Dendritic cell treated with granulocyte-macrophage colony-stimulating factor and Interleukin-4, amounts not matched to agents 40 ng/mL and 50 ng/mL, for 4 days (primary cell): ENCODE measurements around the gene OSCAR.

Experiments used
- H3K27ac Mint-ChIP-seq: one replicate; pipeline ENCODE4 v1.8.0; 2022; ENCODE audit warnings: mild to moderate bottlenecking, mixed read lengths
- H3K27me3 Mint-ChIP-seq: one replicate; pipeline ENCODE4 v1.8.0; 2022; ENCODE audit warnings: mild to moderate bottlenecking, mixed read lengths
- H3K36me3 Mint-ChIP-seq: one replicate; pipeline ENCODE4 v1.8.0; 2022; ENCODE audit warnings: low read depth, mixed read lengths
- H3K4me1 Mint-ChIP-seq: one replicate; pipeline ENCODE4 v1.8.0; 2022; ENCODE audit warnings: low read depth, mixed read lengths
- H3K4me3 Mint-ChIP-seq: one replicate; pipeline ENCODE4 v1.8.0; 2022; ENCODE audit warnings: mild to moderate bottlenecking, moderate library complexity, mixed read lengths
- H3K9me3 Mint-ChIP-seq: one replicate; pipeline ENCODE4 v1.8.0; 2022; ENCODE audit warnings: mixed read lengths
- intact Hi-C: fragments of 100-400 bp; cut with micrococcal nuclease; formaldehyde crosslinking; loops from one replicate; pipeline ENCODE4 v1.15.0; 2022

Gene OSCAR, protein sequence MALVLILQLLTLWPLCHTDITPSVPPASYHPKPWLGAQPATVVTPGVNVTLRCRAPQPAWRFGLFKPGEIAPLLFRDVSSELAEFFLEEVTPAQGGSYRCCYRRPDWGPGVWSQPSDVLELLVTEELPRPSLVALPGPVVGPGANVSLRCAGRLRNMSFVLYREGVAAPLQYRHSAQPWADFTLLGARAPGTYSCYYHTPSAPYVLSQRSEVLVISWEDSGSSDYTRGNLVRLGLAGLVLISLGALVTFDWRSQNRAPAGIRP

DNA sequence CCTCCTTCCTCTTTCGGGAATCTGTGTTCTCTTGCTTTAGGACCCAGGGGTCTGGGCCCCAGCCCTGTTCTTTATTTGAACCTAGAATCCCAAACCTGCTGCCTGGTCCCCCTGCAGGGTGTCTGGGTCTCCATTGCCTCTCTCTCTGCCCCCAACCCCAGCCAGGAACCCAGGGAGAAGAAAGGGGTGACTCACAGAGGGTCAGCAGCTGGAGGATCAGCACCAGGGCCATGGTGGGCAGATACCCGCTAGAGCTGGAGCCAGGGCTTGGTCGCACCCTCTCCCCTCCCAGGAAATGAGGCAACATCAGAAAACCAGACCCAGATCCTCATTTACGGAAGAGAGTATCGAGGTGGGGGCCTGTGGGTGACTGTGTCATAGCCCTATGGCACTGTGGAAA, at the start of gene OSCAR:
TSS of gene OSCAR (minus strand) at position 243 of the 400 bp plus-strand sequence. CDS start at position 232, 11 bp downstream.
- peaks cover 73% of the 10 kb centered on the region for H3K4me1 Mint-ChIP-seq
- peak within 1 kb of the TSS; percentile 89 for H3K4me3 Mint-ChIP-seq

DNA sequence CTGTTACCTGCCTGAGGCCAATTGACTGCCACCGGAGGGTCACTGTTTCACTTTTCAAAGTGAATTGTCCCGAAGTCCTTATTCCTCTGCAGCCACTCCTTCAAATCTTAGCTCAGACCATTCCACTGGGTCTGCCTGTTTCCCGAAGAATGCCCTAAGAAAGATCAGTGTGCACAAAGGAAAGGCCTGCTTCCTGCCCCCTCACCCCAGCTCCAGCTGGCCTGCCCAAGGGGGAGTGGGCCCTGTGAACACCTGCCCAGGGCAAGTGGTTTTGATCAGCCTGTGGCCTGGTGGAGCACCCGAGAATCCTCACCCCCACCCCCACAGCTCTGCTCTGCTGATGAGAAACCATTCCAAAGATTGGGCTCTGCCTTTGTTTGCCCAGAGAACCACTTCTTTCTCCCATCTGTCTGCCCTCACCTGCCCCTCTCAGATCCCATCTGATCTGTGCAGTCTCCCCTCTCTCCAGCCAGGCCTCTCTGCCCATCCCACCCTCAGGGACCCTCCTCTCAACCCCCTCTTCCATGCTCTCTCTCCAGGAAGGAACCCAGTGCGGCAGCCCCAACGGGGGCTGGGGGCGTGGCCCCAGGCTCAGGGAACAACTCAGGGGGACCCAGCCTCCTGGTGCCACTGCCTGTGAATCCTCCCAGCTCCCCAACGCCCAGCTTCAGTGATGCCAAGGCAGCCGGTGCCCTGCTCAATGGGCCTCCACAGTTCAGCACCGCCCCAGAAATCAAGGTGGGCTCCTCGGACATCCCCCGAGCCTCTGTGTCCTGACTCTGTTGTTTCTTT, 48.6 kb upstream of the OSCAR start:
- Mint-ChIP-seq H3K4me3 (no peak overlapping the region), H3K36me3 (peaks cover 100% of the 10 kb centered on the region), H3K27me3 (no peaks in the 10 kb centered on the region), H3K9me3 (no peaks in the 10 kb centered on the region), H3K27ac (no peak overlapping the region), H3K4me1 (peaks cover 16% of the 10 kb centered on the region)
- intact Hi-C loops: no loop called here

More for the DNA sequence above, at the start of gene OSCAR:
- peak within 1 kb of the TSS; percentile 93 for H3K27ac Mint-ChIP-seq
- peaks cover 52% of the 10 kb centered on the region for H3K36me3 Mint-ChIP-seq
- intact Hi-C loops: no loop called here
- H3K27me3 Mint-ChIP-seq: no peaks in the 10 kb centered on the region
- no peaks in the 10 kb centered on the region for H3K9me3 Mint-ChIP-seq

DNA sequence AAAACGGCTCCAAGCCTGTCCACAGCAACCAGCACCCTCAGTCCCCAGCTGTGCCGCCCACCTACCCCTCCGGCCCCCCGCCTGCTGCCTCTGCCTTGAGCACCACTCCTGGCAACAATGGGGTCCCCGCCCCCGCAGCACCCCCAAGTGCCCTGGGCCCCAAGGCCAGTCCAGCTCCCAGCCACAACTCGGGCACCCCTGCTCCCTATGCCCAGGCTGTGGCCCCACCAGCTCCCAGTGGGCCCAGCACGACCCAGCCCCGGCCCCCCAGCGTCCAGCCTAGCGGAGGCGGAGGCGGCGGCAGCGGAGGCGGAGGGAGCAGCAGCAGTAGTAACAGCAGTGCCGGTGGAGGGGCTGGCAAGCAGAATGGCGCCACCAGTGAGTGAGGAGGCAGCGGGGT, 47.6 kb upstream of the OSCAR start:
- H3K4me3 Mint-ChIP-seq: no peak overlapping the region
- H3K36me3 Mint-ChIP-seq: peaks cover 100% of the 10 kb centered on the region
- H3K4me1 Mint-ChIP-seq: peaks cover 22% of the 10 kb centered on the region
- H3K27me3 Mint-ChIP-seq: no peaks in the 10 kb centered on the region
- intact Hi-C loops: no loop called here
- no peaks in the 10 kb centered on the region for H3K9me3 Mint-ChIP-seq
- no peak overlapping the region for H3K27ac Mint-ChIP-seq

DNA sequence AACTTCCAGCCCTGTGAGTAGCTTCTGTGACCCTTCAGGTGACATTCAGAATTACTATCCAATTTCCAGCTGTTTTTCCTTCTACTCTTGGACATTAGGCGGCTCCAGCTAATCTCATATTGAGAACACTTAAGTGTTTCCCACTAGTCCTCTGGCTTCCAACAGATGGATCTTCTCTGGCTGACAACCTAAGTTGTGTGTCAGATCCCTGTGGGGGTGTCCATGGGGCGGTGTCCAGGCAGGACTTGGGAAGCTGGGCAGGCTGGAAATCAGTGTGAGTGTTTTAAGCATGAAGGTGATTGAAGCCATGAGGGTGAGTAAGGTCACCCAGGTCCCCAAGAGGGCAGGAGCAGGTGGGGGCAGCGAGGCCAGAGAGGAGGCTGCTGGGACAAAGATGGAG, 47.1 kb upstream of the OSCAR start:
- peaks cover 100% of the 10 kb centered on the region for H3K36me3 Mint-ChIP-seq
- intact Hi-C loops: no loop called here

DNA sequence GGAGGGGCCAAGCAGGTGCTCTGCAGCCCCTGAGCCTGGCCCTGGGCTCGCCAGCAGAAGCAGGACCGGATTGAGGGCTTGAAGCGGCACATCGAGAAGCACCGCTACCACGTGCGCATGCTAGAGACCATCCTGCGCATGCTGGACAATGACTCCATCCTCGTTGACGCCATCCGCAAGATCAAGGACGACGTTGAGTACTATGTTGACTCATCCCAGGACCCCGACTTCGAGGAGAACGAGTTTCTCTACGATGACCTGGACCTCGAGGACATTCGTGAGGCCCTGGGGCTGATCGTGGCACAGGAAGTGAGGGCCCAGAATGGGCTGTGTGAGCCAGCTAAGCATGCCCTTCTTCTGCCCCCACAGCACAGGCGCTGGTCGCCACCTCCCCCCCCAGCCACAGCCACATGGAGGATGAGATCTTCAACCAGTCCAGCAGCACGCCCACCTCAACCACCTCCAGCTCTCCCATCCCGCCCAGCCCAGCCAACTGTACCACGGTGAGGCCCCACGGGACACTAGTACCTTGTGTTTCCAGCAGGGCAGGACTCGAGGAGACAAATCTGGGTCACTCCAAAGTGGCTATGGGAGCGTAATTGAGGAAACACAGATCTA, 45.0 kb upstream of the OSCAR start:
- Mint-ChIP-seq H3K9me3 (no peaks in the 10 kb centered on the region), H3K4me3 (no peak overlapping the region), H3K27ac (no peak overlapping the region), H3K27me3 (no peaks in the 10 kb centered on the region), H3K36me3 (peaks cover 94% of the 10 kb centered on the region), H3K4me1 (peaks cover 46% of the 10 kb centered on the region)
- intact Hi-C loops: no loop called here

More for the DNA sequence above, 47.1 kb upstream of the OSCAR start:
- no peak overlapping the region for H3K4me3 Mint-ChIP-seq
- H3K9me3 Mint-ChIP-seq: no peaks in the 10 kb centered on the region
- H3K27me3 Mint-ChIP-seq: no peaks in the 10 kb centered on the region
- peaks cover 26% of the 10 kb centered on the region for H3K4me1 Mint-ChIP-seq
- no peak overlapping the region for H3K27ac Mint-ChIP-seq

DNA sequence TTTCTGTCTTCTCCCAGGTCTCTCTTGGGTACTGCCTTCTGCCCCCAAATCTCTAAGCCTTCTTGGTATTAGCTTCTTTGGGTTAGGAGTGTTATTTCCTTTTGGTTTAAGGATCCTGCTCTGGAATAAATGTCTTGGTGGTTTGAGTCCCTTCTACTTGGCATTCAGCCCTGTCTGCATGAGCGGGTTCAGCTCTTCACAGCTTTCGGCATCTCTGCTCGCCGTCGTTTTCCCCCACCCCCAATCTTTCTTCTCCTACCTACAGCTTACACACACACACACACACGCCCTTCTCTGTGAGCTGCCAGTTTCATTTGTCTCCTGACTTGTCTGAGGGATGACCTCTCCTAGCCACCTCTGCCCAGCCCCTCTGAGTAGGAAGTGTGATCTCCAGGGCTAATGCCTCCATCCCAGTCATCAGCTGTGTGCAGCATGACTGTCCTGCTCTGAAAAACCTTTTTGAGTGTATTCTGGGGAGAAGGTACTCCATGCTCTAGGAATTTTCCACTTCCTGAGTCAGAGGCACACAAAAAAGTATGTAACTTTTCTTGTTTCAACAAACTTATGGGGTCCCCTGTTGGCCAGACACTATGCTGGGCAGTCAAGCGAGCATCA, 41.7 kb upstream of the OSCAR start:
- Mint-ChIP-seq H3K27ac (peak overlapping the region; percentile 18), H3K36me3 (peaks cover 92% of the 10 kb centered on the region), H3K27me3 (no peaks in the 10 kb centered on the region), H3K9me3 (no peaks in the 10 kb centered on the region), H3K4me1 (peaks cover 63% of the 10 kb centered on the region), H3K4me3 (no peak overlapping the region)
- intact Hi-C loops: no loop called here

DNA sequence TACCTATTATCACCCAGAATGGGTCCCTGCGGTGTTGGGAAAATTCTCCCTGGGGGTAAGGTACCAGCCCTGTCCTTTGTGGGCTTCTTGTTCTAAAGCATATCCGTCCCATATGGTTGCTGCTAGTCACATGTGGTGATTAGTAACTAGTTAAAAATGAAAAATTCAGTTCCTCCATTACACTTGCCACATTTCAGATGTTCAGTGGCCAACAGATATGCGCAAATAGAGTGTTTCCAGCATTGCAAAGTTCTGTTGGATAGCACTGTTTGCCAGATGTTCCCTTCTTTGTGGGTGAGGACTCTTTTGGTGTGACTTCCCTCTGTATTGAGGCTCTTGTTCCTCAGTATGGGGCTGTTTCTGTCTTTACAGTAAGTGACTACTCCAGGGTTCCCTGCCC, 40.8 kb upstream of the OSCAR start:
- H3K4me3 Mint-ChIP-seq: no peak overlapping the region
- no peak overlapping the region for H3K27ac Mint-ChIP-seq
- intact Hi-C loops: no loop called here
- peaks cover 69% of the 10 kb centered on the region for H3K4me1 Mint-ChIP-seq
- H3K27me3 Mint-ChIP-seq: no peaks in the 10 kb centered on the region
- H3K9me3 Mint-ChIP-seq: no peaks in the 10 kb centered on the region
- H3K36me3 Mint-ChIP-seq: peaks cover 83% of the 10 kb centered on the region

DNA sequence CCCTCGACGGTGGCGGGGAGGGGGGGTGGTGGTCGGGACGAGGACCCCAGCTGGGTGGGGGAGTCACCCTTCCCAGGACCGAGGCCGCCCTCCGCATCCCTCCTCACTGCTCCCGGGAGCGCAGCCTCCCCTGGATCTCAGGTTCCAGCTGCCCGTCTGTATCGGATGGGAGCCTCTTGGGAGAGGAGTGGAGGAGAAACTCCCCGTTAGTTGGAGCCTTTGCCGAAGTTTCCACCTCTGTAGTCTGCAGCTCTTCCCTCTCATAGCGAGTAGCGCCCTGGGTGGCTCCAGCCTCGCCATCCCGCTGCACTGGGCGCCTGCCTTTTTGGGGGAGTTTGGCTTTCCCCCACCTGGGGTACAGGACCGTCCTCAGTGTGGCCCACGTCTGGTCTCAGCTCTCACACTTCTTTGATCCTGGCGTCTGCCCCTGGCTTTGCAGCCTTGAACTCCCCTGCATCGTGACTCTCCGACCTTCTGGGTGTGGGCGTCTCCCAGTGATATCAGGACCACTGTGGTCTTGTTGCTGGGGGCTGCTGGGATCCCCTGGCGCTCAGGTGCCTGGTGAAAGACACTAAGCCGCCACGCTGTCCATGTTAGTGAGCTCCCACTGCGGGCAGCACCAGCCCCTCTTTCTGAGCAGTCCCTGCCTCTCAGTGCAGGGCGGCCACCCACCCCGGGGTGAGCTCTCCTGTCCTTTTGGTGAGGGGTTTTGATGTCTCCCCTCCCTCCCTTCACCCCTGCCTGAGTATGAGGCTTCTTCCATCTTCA, 38.1 kb upstream of the OSCAR start:
- H3K9me3 Mint-ChIP-seq: no peaks in the 10 kb centered on the region
- H3K27ac Mint-ChIP-seq: peak overlapping the region; percentile 90
- H3K4me3 Mint-ChIP-seq: peak overlapping the region; percentile 87
- H3K27me3 Mint-ChIP-seq: peaks cover 9% of the 10 kb centered on the region
- peaks cover 56% of the 10 kb centered on the region for H3K36me3 Mint-ChIP-seq
- H3K4me1 Mint-ChIP-seq: peaks cover 66% of the 10 kb centered on the region
- intact Hi-C loops: no loop called here

DNA sequence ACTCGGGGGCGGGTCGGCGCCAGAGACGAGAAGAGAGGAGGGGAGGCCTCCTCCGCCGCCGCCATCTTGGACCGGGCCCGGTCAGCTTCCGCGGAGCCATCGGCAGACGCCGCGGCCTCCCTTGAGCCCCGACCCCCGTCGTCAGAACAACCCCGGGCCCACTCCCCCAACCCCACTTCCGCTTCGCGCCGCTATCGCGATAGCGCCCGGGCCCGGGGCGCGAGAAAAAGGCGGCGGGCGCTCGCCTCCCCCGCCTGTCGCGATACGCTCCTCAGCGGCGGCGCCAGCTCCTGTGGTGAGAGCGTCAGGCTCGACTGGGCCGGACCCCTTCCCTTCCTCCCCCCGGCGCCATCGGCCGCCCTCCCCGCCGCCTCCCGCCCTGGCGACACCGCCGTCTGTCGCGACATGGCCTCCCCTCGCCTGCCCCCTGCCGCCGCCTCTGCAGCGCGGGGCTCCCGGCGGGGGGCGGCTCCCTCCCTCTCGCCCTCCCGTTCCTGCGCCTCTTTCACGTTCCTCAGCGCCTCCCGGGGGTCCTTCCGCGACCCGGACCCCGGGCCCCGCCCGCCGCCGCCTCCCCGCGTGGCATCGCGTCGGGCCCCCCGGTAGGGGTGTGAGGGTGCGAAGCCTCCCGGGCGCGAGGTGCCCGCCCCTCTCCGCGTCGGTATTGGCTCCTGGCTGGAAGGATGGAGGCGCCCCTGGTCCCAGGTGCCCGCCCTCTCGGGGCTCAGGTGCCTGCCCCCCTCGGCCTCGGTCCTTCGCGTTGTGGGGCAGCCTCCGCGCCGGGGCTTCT, 37.3 kb upstream of the OSCAR start, which contains the start of gene CNOT3:
TSS of gene CNOT3 (plus strand) at position 64 of the 790 bp plus-strand sequence. CDS start 5,217 bp downstream, outside the sequence.
- H3K9me3 Mint-ChIP-seq: no peaks in the 10 kb centered on the region
- H3K4me3 Mint-ChIP-seq: peak within 1 kb of the TSS; percentile 87
- peak within 1 kb of the TSS; percentile 90 for H3K27ac Mint-ChIP-seq
- intact Hi-C loops: loop anchor here (1.0 to 2.0 kb wide), 3 partner anchors 21 to 269 kb away; partner anchors contain the start of genes LENG1 and NDUFA3
- H3K27me3 Mint-ChIP-seq: peaks cover 9% of the 10 kb centered on the region
- H3K4me1 Mint-ChIP-seq: peaks cover 58% of the 10 kb centered on the region
- peaks cover 52% of the 10 kb centered on the region for H3K36me3 Mint-ChIP-seq

DNA sequence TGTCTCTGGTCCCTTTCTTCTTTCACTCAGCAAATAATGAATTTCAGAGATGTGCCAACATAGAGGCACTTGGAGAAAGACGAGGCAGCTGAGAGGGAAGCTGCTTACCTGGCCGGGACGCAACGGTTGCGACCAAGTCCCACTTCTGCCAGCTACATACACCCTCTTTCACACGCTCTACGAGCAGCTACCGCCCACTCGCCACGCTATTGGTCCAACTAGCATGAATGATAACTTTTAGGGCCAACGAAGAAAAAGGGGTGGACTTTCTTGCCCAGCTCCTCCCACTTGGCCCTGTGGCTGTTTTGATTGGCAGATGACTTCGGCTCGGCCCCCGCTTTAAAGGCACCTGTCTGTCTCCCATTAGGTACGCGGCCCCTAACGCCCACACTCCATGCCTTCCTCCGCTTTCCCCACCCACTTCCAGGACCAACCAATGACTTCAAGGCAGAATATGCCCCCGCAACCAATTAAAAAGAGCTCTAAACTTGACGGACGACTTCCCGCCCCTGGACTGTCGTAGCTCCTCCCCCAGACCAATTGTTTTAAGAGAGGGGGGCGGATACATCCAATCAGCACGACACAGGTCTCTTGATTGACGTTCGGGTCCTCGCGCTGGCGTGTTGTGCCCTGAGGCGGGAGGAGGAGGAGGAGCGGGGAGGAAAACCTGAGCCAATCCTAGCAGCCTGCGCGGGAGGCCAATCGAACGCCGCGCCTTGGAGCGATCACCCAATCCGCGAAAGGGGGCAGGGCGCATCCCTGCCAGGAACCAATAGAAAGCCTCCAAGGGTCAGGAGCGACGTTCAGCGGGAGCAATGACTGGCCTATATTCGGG, 36.5 kb upstream of the OSCAR start:
- peak overlapping the region; percentile 87 for H3K4me3 Mint-ChIP-seq
- H3K4me1 Mint-ChIP-seq: peaks cover 50% of the 10 kb centered on the region
- H3K9me3 Mint-ChIP-seq: no peaks in the 10 kb centered on the region
- H3K27ac Mint-ChIP-seq: peak overlapping the region; percentile 90
- intact Hi-C loops: loop anchor here (1.0 to 2.0 kb wide), 3 partner anchors 22 to 268 kb away; partner anchors contain the start of genes LENG1 and NDUFA3
- peaks cover 48% of the 10 kb centered on the region for H3K36me3 Mint-ChIP-seq
- H3K27me3 Mint-ChIP-seq: peaks cover 9% of the 10 kb centered on the region

DNA sequence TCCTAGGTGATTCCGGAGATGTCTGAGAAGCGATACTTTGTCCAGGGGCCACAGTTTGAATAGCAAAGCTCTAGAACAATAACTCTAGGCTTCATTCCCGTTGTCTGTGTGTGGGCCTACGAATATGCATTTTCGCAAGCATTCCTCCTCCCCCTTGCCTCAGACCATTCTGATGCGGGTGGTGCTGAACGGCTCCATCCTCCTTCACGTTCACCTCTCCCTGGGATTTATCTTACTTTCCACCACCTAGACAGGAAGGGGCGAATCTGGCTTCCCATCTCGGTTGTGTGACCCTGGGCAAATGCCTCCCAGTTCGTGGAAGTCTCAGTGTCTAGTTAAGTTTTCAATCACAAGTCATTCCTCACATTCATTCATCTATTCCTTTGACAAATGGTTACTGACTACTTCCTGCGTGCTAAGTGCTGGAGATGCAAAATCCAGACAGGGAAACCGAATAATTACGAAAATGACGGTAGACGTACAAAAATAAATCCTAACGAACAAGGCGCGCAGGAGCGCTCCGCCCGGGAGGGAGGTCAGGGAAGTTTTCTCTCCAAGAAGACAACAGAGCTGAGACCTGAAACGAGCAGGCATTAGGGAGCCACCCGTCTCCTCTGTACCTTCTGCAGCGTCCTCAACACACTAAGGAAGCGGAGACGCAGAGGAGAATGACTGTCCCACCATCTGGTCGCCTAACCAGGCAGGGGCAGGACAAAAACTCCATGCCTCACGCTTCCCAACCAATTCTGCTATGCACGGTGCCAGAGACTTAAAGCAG, 35.7 kb upstream of the OSCAR start:
- Mint-ChIP-seq H3K4me1 (peaks cover 42% of the 10 kb centered on the region), H3K27ac (peak overlapping the region; percentile 90), H3K27me3 (peaks cover 9% of the 10 kb centered on the region), H3K9me3 (no peaks in the 10 kb centered on the region), H3K4me3 (peak overlapping the region; percentile 87), H3K36me3 (peaks cover 52% of the 10 kb centered on the region)
- intact Hi-C loops: loop anchor here (2.0 kb wide), 2 partner anchors 23 to 267 kb away; partner anchors contain the start of gene LENG1
